A549 (cell line): ENCODE measurements around the gene ANKRD50.

Experiments used
- CBX2 ChIP-seq: fragments of 200-600 bp; sonication (generic); IDR thresholded peaks from 2 replicates; pipeline ENCODE4 v1.6.1; 2016; ENCODE audit warnings: low read depth, mild to moderate bottlenecking, borderline replicate concordance
- CBX8 ChIP-seq: fragments of 200-600 bp; sonication (generic); IDR thresholded peaks from 2 replicates; pipeline ENCODE4 v1.6.1; 2016
- CHD2 ChIP-seq: fragments of 150-350 bp; IDR thresholded peaks from 2 replicates; pipeline ENCODE4 v1.6.1; 2014; ENCODE audit warnings: low read length; ENCODE audit not compliant: partially characterized antibody
- EP300 ChIP-seq, 2 experiments: fragments of >200 bp; sonication (Bioruptor Twin); formaldehyde crosslinking; IDR thresholded peaks; 2 replicates in 1 of 2; 3 replicates in 1 of 2; pipeline ENCODE4 v1.6.1; 2016 to 2017
- ESRRA ChIP-seq: fragments of 150-350 bp; IDR thresholded peaks from 2 replicates; pipeline ENCODE4 v1.6.1; 2014; ENCODE audit warnings: mild to moderate bottlenecking, low read length, borderline replicate concordance
- FOSB ChIP-seq: fragments of 250-450 bp; sonication (Bioruptor Pico); IDR thresholded peaks from 2 replicates; pipeline ENCODE4 v1.5.0; 2020; ENCODE audit warnings: mild to moderate bottlenecking, moderate library complexity
- HOXA7 ChIP-seq: fragments of 250-450 bp; sonication (Bioruptor Pico); IDR thresholded peaks from 2 replicates; pipeline ENCODE4 v1.5.0; 2020; ENCODE audit warnings: mild to moderate bottlenecking, moderate library complexity
- KDM5A ChIP-seq: fragments of 200-600 bp; sonication (generic); IDR thresholded peaks from 2 replicates; pipeline ENCODE4 v1.6.1; 2016; ENCODE audit warnings: antibody characterized with exemption, mild to moderate bottlenecking
- POLR2A ChIP-seq: IDR thresholded peaks from 2 replicates; pipeline ENCODE4 v1.6.1; 2012; ENCODE audit warnings: mild to moderate bottlenecking, low read length
- POLR2AphosphoS2 ChIP-seq: conservative IDR thresholded peaks from 2 replicates; pipeline ENCODE4 v1.6.1; 2012; ENCODE audit warnings: low read length, improper control_type of control experiment, inconsistent platforms
- REST ChIP-seq: fragments of 200-600 bp; sonication (generic); IDR thresholded peaks from 2 replicates; pipeline ENCODE4 v1.6.1; 2016; ENCODE audit warnings: antibody characterized with exemption, mild to moderate bottlenecking, moderate library complexity
- SREBF2 ChIP-seq: fragments of 450-650 bp; IDR thresholded peaks from 2 replicates; pipeline ENCODE4 v1.6.1; 2014; ENCODE audit warnings: mild to moderate bottlenecking, moderate library complexity
- ZC3H11A ChIP-seq: fragments of 450-650 bp; IDR thresholded peaks from 2 replicates; pipeline ENCODE4 v1.6.1; 2014; ENCODE audit warnings: antibody characterized with exemption, mild to moderate bottlenecking
- TF ChIP-seq, protein P1 (sequence below): fragments of >200 bp; sonication (Bioruptor Twin); formaldehyde crosslinking; IDR thresholded peaks from 3 replicates; pipeline ENCODE4 v1.5.1; 2016

- TF ChIP-seq REST = no peak
- no peak for TF ChIP-seq SREBF2
- TF ChIP-seq KDM5A = no peak
- TF ChIP-seq, protein P1, sequence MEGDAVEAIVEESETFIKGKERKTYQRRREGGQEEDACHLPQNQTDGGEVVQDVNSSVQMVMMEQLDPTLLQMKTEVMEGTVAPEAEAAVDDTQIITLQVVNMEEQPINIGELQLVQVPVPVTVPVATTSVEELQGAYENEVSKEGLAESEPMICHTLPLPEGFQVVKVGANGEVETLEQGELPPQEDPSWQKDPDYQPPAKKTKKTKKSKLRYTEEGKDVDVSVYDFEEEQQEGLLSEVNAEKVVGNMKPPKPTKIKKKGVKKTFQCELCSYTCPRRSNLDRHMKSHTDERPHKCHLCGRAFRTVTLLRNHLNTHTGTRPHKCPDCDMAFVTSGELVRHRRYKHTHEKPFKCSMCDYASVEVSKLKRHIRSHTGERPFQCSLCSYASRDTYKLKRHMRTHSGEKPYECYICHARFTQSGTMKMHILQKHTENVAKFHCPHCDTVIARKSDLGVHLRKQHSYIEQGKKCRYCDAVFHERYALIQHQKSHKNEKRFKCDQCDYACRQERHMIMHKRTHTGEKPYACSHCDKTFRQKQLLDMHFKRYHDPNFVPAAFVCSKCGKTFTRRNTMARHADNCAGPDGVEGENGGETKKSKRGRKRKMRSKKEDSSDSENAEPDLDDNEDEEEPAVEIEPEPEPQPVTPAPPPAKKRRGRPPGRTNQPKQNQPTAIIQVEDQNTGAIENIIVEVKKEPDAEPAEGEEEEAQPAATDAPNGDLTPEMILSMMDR = no peak
- no peak for TF ChIP-seq HOXA7 (CRISPR knock-in tag)
- TF ChIP-seq CHD2 = no peak
- no peak for TF ChIP-seq CBX8
- no peak for TF ChIP-seq CBX2
- no peak for TF ChIP-seq ESRRA
- no peak for TF ChIP-seq EP300 (IDR thresholded peaks at IDR 0.05)
- TF ChIP-seq ZC3H11A = no peak
- TF ChIP-seq FOSB = no peak
- no peak for TF ChIP-seq POLR2A
- TF ChIP-seq POLR2AphosphoS2 = no peak
These were observed 33.7 kb upstream of the ANKRD50 start for GRCh38 chr4:124745985-124746801.
